Nephron (organoid): ENCODE data around the gene FAM234A.

Experiments used
- H3K27ac Mint-ChIP-seq, 3 experiments: 2 replicates each; pipeline ENCODE4 v1.8.0; 2020; ENCODE audit warnings: mixed read lengths in 3 of 3, mild to moderate bottlenecking in 2 of 3, moderate library complexity in 1 of 3
- H3K27me3 Mint-ChIP-seq: 2 replicates; pipeline ENCODE4 v1.8.0; 2021; ENCODE audit warnings: low read depth, mild to moderate bottlenecking, moderate library complexity, mixed read lengths
- H3K36me3 Mint-ChIP-seq: 2 replicates; pipeline ENCODE4 v1.8.0; 2020; ENCODE audit warnings: low read depth, mixed read lengths
- H3K4me1 Mint-ChIP-seq: 2 replicates; pipeline ENCODE4 v1.8.0; 2020; ENCODE audit warnings: mixed read lengths
- H3K4me3 Mint-ChIP-seq, 3 experiments: 2 replicates each; pipeline ENCODE4 v1.8.0; 2020; ENCODE audit warnings: mild to moderate bottlenecking in 3 of 3, mixed read lengths in 3 of 3, moderate library complexity in 2 of 3
- H3K9me3 Mint-ChIP-seq: 2 replicates; pipeline ENCODE4 v1.8.0; 2020; ENCODE audit warnings: mixed read lengths
- TF ChIP-seq, protein P1 (sequence below), 3 experiments: fragments of 200-600 bp; sonication (generic); IDR thresholded peaks; one replicate each; pipeline ENCODE4 v1.5.0; 2021; ENCODE audit warnings: antibody characterized with exemption in 3 of 3; ENCODE audit not compliant: unreplicated experiment in 3 of 3

The FAM234A gene

DNA sequence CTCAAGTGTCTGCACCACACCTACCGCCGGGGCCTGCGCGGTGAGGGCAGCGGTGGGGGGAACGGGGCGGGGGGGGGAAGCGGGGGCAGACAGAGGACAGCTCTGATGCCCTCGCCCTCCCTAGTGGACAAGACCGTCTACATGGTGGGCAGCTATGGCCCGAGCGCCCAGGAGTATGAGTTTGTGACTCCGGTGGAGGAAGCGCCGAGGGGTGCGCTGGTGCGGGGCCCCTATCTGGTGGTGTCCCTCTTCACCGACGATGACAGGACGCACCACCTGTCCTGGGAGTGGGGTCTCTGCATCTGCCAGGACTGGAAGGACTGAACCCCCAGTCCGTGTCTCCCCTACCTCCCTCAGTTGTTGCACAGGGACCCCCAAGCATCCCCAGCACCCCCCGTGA lies 47.9 kb downstream of the FAM234A start:
- no peaks in the 10 kb centered on the region for H3K4me1 Mint-ChIP-seq
- no peak overlapping the region for H3K27ac Mint-ChIP-seq
- TF ChIP-seq, protein P1, sequence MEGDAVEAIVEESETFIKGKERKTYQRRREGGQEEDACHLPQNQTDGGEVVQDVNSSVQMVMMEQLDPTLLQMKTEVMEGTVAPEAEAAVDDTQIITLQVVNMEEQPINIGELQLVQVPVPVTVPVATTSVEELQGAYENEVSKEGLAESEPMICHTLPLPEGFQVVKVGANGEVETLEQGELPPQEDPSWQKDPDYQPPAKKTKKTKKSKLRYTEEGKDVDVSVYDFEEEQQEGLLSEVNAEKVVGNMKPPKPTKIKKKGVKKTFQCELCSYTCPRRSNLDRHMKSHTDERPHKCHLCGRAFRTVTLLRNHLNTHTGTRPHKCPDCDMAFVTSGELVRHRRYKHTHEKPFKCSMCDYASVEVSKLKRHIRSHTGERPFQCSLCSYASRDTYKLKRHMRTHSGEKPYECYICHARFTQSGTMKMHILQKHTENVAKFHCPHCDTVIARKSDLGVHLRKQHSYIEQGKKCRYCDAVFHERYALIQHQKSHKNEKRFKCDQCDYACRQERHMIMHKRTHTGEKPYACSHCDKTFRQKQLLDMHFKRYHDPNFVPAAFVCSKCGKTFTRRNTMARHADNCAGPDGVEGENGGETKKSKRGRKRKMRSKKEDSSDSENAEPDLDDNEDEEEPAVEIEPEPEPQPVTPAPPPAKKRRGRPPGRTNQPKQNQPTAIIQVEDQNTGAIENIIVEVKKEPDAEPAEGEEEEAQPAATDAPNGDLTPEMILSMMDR (IDR thresholded peaks at IDR 0.05; ENCODE audit: unreplicated experiment in 3 of 3) = no peak
- H3K27me3 Mint-ChIP-seq = peaks cover 34% of the 10 kb centered on the region
- peaks cover 12% of the 10 kb centered on the region for H3K36me3 Mint-ChIP-seq
- H3K9me3 Mint-ChIP-seq = no peaks in the 10 kb centered on the region
- no peak overlapping the region for H3K4me3 Mint-ChIP-seq

DNA sequence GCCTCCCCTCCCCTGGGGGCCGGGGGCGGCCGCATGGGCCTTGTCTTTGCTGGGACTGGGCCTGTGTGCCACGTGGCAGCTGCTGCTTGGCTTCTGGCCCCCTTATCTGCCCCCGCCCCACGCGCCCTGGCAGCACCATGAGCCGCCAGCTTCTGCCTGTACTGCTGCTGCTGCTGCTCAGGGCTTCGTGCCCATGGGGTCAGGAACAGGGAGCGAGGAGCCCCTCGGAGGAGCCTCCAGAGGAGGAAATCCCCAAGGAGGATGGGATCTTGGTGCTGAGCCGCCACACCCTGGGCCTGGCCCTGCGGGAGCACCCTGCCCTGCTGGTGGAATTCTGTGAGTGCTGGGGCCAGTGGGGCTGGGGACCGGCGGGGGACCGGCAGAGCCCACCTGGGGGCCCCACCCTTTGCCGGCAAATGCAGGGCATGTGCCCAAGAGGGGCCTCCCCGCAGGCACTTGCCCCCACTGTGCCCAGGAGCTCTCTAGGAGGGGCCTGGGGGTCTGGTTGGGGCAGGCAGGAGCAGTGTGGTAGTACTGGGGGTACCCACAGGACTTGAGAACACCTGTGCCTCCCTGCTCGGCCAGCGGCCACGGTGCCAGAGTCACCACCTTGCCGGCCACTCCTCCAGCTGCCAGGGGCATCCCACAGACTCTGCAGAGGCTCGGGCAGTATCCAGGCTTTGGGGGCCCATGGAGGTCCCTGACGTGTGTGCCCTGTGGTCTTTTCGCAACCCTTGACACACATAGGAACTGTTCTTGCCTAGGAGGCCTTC lies 48.6 kb downstream of the FAM234A start, which contains the start of gene PDIA2:
Gene PDIA2 (plus strand): TSS at position 132 of the 773 bp plus-strand sequence. CDS start 6 bp downstream, at position 138.
- Mint-ChIP-seq H3K9me3 (no peaks in the 10 kb centered on the region), H3K27ac (no peak within 1 kb of the TSS), H3K27me3 (peaks cover 30% of the 10 kb centered on the region)

DNA sequence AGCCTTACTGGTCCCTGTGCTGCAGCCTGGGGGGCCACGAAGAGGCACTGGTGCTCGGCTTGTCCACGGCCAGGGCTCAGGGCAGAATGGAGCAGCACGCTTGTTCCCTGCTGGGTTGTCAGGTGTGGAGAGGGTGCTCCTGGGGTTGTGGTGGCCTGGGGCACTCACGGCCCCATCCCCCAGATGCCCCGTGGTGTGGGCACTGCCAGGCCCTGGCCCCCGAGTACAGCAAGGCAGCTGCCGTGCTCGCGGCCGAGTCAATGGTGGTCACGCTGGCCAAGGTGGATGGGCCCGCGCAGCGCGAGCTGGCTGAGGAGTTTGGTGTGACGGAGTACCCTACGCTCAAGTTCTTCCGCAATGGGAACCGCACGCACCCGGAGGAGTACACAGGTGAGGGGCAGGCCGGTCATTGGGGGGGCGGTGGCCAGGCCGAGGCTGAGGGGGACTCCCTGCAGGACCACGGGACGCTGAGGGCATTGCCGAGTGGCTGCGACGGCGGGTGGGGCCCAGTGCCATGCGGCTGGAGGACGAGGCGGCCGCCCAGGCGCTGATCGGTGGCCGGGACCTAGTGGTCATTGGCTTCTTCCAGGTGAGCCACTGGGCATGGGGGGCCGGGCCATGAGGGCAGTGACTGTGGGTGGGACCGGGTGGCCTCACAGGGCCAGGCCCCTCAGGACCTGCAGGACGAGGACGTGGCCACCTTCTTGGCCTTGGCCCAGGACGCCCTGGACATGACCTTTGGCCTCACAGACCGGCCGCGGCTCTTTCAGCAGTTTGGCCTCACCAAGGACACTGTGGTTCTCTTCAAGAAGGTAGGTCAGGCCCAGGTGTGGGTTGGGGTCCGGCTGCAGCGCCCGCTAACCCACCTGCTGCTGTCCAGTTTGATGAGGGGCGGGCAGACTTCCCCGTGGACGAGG lies 49.8 kb downstream of the FAM234A start:
- H3K27me3 Mint-ChIP-seq = peaks cover 18% of the 10 kb centered on the region
- TF ChIP-seq, protein P1 (IDR thresholded peaks at IDR 0.05; ENCODE audit: unreplicated experiment in 3 of 3) = no peak
- peaks cover 18% of the 10 kb centered on the region for H3K36me3 Mint-ChIP-seq
- H3K4me1 Mint-ChIP-seq = no peaks in the 10 kb centered on the region
- H3K27ac Mint-ChIP-seq = no peak overlapping the region
- no peaks in the 10 kb centered on the region for H3K9me3 Mint-ChIP-seq
- no peak overlapping the region for H3K4me3 Mint-ChIP-seq

More for the DNA sequence above, 48.6 kb downstream of the FAM234A start, which contains the start of gene PDIA2:
- H3K4me1 Mint-ChIP-seq = no peaks in the 10 kb centered on the region
- H3K36me3 Mint-ChIP-seq = peaks cover 17% of the 10 kb centered on the region
- TF ChIP-seq, protein P1 (IDR thresholded peaks at IDR 0.05; ENCODE audit: unreplicated experiment in 3 of 3) = no peak
- H3K4me3 Mint-ChIP-seq = no peak within 1 kb of the TSS

DNA sequence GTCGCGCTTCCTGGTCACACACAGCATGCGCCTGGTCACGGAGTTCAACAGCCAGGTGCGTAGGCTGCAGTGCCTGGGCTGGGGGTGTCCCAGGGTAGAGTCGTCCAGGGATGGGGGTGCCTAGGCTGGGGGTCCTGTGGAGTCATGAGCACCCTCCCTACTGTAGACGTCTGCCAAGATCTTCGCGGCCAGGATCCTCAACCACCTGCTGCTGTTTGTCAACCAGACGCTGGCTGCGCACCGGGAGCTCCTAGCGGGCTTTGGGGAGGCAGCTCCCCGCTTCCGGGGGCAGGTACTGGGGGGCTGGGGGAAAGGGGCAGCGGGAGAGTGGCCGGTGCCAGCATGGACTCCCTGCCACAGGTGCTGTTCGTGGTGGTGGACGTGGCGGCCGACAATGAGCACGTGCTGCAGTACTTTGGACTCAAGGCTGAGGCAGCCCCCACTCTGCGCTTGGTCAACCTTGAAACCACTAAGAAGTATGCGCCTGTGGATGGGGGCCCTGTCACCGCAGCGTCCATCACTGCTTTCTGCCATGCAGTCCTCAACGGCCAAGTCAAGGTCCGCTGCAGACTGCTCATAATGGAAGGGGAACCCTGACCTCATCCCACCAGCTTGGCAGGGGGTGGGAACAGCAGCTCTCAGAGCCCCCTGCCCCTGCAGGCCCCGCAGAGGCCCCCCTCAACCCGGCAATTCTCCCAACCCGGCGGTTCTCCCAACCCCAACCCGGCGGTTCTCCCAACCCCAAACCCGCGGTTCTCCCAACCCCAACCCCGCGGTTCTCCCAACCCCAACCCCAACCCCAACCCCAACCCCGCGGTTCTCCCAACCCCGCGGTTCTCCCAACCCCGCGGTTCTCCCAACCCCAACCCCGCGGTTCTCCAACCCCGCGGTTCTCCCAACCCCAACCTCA lies 50.8 kb downstream of the FAM234A start:
- Mint-ChIP-seq H3K36me3 (peaks cover 18% of the 10 kb centered on the region), H3K4me3 (no peak overlapping the region), H3K27ac (no peak overlapping the region), H3K9me3 (no peaks in the 10 kb centered on the region), H3K27me3 (peaks cover 13% of the 10 kb centered on the region), H3K4me1 (no peaks in the 10 kb centered on the region)
- TF ChIP-seq, protein P1 (IDR thresholded peaks at IDR 0.05; ENCODE audit: unreplicated experiment in 3 of 3) = no peak

DNA sequence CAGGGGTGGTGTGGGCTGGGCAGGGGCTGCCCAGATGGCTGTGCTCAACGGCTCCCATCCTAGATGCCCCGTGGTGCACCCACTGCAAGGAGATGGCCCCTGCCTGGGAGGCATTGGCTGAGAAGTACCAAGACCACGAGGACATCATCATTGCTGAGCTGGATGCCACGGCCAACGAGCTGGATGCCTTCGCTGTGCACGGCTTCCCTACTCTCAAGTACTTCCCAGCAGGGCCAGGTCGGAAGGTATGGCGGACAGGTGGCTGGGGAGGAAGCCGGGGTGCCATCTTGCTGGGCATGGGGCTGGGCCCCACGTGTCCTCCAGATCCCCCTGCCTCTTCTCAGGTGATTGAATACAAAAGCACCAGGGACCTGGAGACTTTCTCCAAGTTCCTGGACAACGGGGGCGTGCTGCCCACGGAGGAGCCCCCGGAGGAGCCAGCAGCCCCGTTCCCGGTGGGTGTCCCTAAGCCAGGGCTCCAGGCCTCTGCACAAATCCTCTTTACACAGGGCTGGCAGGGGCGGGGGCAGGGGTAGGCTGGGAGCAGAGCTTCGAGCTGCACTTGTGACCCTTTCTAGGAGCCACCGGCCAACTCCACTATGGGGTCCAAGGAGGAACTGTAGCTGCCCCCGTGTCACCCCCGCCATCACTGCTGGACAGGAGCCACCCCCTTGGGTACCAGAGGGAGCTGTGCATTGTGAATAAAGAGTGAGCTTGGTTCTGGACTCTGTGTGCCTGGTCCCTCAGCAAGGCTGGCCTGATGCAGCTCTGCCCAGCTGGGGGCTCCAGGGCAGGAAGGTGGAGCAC lies 52.1 kb downstream of the FAM234A start:
- H3K27me3 Mint-ChIP-seq = peaks cover 4% of the 10 kb centered on the region
- no peak overlapping the region for H3K27ac Mint-ChIP-seq
- no peaks in the 10 kb centered on the region for H3K9me3 Mint-ChIP-seq
- H3K4me1 Mint-ChIP-seq = no peaks in the 10 kb centered on the region
- TF ChIP-seq, protein P1 (IDR thresholded peaks at IDR 0.05; ENCODE audit: unreplicated experiment in 3 of 3) = no peak
- peaks cover 18% of the 10 kb centered on the region for H3K36me3 Mint-ChIP-seq
- H3K4me3 Mint-ChIP-seq = no peak overlapping the region
